OCI-LY3 (cell line): ENCODE measurements around the gene MUL1.

Experiments used
- H2AFZ ChIP-seq: fragments of 200-600, 300-600 bp; shearing (Covaris generic); 2 replicates; pipeline ENCODE4 v1.6.0; 2014; ENCODE audit warnings: antibody characterized with exemption, low read depth, low read length
- H3K27ac ChIP-seq: fragments of 200-600, 300-600 bp; sonication (generic); 2 replicates; pipeline ENCODE4 v1.5.1; 2014; ENCODE audit warnings: mild to moderate bottlenecking, low read length, moderate library complexity, mixed read lengths
- H3K27me3 ChIP-seq: fragments of 200-600, 300-600 bp; sonication (generic); 2 replicates; pipeline ENCODE4 v1.6.1; 2014; ENCODE audit warnings: low read depth, low read length, mixed read lengths
- H3K36me3 ChIP-seq: fragments of 200-600, 300-600 bp; sonication (generic); replicated peaks from 2 replicates; pipeline ENCODE3; 2014; ENCODE audit warnings: low read depth, low read length, mixed read lengths
- H3K4me1 ChIP-seq: fragments of 300-600, 200-600 bp; sonication (generic); 2 replicates; pipeline ENCODE4 v1.6.1; 2014; ENCODE audit warnings: low read length, mixed read lengths
- H3K4me2 ChIP-seq: fragments of 200-600, 300-600 bp; sonication (generic); 2 replicates; pipeline ENCODE4 v1.6.1; 2014; ENCODE audit warnings: low read length, mixed read lengths
- H3K4me3 ChIP-seq: fragments of 300-600, 200-600 bp; sonication (generic); 2 replicates; pipeline ENCODE4 v1.5.1; 2014; ENCODE audit warnings: antibody characterized with exemption, mild to moderate bottlenecking, low read length, moderate library complexity
- H3K79me2 ChIP-seq: fragments of 300-600, 200-600 bp; shearing (Covaris generic); 2 replicates; pipeline ENCODE4 v1.6.1; 2014; ENCODE audit warnings: mild to moderate bottlenecking, low read length, mixed read lengths
- H3K9ac ChIP-seq: fragments of 300-600, 200-600 bp; shearing (Covaris generic); 2 replicates; pipeline ENCODE4 v1.6.0; 2014; ENCODE audit warnings: mild to moderate bottlenecking, low read length, moderate library complexity
- H3K9me3 ChIP-seq: fragments of 200-600, 300-600 bp; shearing (Covaris generic); 2 replicates; pipeline ENCODE4 v1.6.1; 2014; ENCODE audit warnings: low read length, mixed read lengths; ENCODE audit not compliant: insufficient read depth
- H4K20me1 ChIP-seq: fragments of 200-600, 300-600 bp; sonication (generic); 2 replicates; pipeline ENCODE4 v1.6.1; 2016; ENCODE audit warnings: low read length, mixed read lengths; ENCODE audit not compliant: insufficient read depth
- CTCF ChIP-seq: fragments of 200-600, 300-600 bp; sonication (generic); IDR thresholded peaks from 2 replicates; pipeline ENCODE4 v1.5.1; 2014; ENCODE audit warnings: antibody characterized with exemption, low read length, low read depth
- EZH2phosphoT487 ChIP-seq: fragments of 200-600 bp; shearing (Covaris generic); IDR thresholded peaks from 2 replicates; pipeline ENCODE4 v1.6.1; 2018; ENCODE audit warnings: antibody characterized with exemption, mixed run types, low read depth

The MUL1 gene

GRCh38 chr1:20530901-20531300 lies 22.9 kb upstream of the MUL1 start:
- H3K4me3 ChIP-seq: no peak overlapping the region
- H3K36me3 ChIP-seq: no peaks in the 10 kb centered on the region
- H2AFZ ChIP-seq: no peak overlapping the region
- H4K20me1 ChIP-seq: no peaks in the 10 kb centered on the region
- H3K9me3 ChIP-seq: no peaks in the 10 kb centered on the region
- no peak overlapping the region for H3K27ac ChIP-seq
- H3K4me2 ChIP-seq: no peak overlapping the region
- H3K27me3 ChIP-seq: peaks cover 10% of the 10 kb centered on the region
- H3K4me1 ChIP-seq: no peaks in the 10 kb centered on the region
- H3K9ac ChIP-seq: no peak overlapping the region
- no peaks in the 10 kb centered on the region for H3K79me2 ChIP-seq
- no peak for TF ChIP-seq EZH2phosphoT487
- no peak for TF ChIP-seq CTCF

GRCh38 chr1:20530306-20530705 lies 22.4 kb upstream of the MUL1 start:
- no peak overlapping the region for H2AFZ ChIP-seq
- no peak overlapping the region for H3K27ac ChIP-seq
- no peak overlapping the region for H3K9ac ChIP-seq
- no peaks in the 10 kb centered on the region for H3K9me3 ChIP-seq
- H3K79me2 ChIP-seq: no peaks in the 10 kb centered on the region
- TF ChIP-seq CTCF (no peak), EZH2phosphoT487 (no peak)
- no peaks in the 10 kb centered on the region for H3K36me3 ChIP-seq
- peaks cover 10% of the 10 kb centered on the region for H3K27me3 ChIP-seq
- H3K4me1 ChIP-seq: no peaks in the 10 kb centered on the region
- no peaks in the 10 kb centered on the region for H4K20me1 ChIP-seq
- H3K4me2 ChIP-seq: no peak overlapping the region
- no peak overlapping the region for H3K4me3 ChIP-seq

GRCh38 chr1:20528221-20528620 lies 20.3 kb upstream of the MUL1 start:
- Histone ChIP-seq H3K9ac (no peak overlapping the region), H3K27me3 (peaks cover 10% of the 10 kb centered on the region), H3K4me3 (no peak overlapping the region), H3K36me3 (no peaks in the 10 kb centered on the region), H3K27ac (no peak overlapping the region), H3K79me2 (no peaks in the 10 kb centered on the region), H3K4me1 (no peaks in the 10 kb centered on the region), H3K4me2 (no peak overlapping the region), H3K9me3 (no peaks in the 10 kb centered on the region), H2AFZ (no peak overlapping the region), H4K20me1 (no peaks in the 10 kb centered on the region)
- no peak for TF ChIP-seq CTCF
- TF ChIP-seq EZH2phosphoT487: no peak

- Histone ChIP-seq H3K9me3 (no peaks in the 10 kb centered on the region), H3K79me2 (no peaks in the 10 kb centered on the region), H3K4me3 (no peak overlapping the region), H3K4me1 (peaks cover 3% of the 10 kb centered on the region; the same call in 1 of the 2 replicates), H3K27ac (no peak overlapping the region), H3K4me2 (no peak overlapping the region), H3K9ac (no peak overlapping the region), H3K27me3 (peaks cover 10% of the 10 kb centered on the region), H3K36me3 (no peaks in the 10 kb centered on the region), H2AFZ (no peak overlapping the region), H4K20me1 (no peaks in the 10 kb centered on the region)
- TF ChIP-seq EZH2phosphoT487: no peak
- TF ChIP-seq CTCF: no peak
These were observed 18.3 kb upstream of the MUL1 start for GRCh38 chr1:20526267-20526666.
